Ishikawa (cell line): ENCODE results near the gene CTU1.

Experiments used
- CEBPB ChIP-seq: IDR thresholded peaks from 2 replicates; pipeline ENCODE4 v1.6.1; 2012
- CREB1 ChIP-seq: IDR thresholded peaks from 2 replicates; pipeline ENCODE4 v1.6.1; 2012; ENCODE audit warnings: low read depth
- EGR1 ChIP-seq: IDR thresholded peaks from 2 replicates; pipeline ENCODE4 v1.6.1; 2012
- EP300 ChIP-seq: IDR thresholded peaks from 2 replicates; pipeline ENCODE4 v1.6.1; 2012; ENCODE audit warnings: borderline replicate concordance
- FOXM1 ChIP-seq: IDR thresholded peaks from 2 replicates; pipeline ENCODE4 v1.6.1; 2012; ENCODE audit warnings: low read depth, borderline replicate concordance
- MAX ChIP-seq: IDR thresholded peaks from 2 replicates; pipeline ENCODE4 v1.6.1; 2012
- NFIC ChIP-seq: IDR thresholded peaks from 2 replicates; pipeline ENCODE4 v1.6.1; 2012
- RAD21 ChIP-seq: IDR thresholded peaks from 2 replicates; pipeline ENCODE4 v1.6.1; 2012; ENCODE audit warnings: low read depth
- TAF1 ChIP-seq: IDR thresholded peaks from 2 replicates; pipeline ENCODE4 v1.6.1; 2012; ENCODE audit warnings: low read depth, mild to moderate bottlenecking
- TEAD4 ChIP-seq: IDR thresholded peaks from 2 replicates; pipeline ENCODE4 v1.6.1; 2012
- YY1 ChIP-seq: IDR thresholded peaks from 2 replicates; pipeline ENCODE4 v1.6.1; 2012; ENCODE audit warnings: low read depth
- ZBTB7A ChIP-seq: IDR thresholded peaks from 2 replicates; pipeline ENCODE4 v1.6.1; 2012; ENCODE audit warnings: low read depth
- TF ChIP-seq, protein P1 (sequence below): IDR thresholded peaks from 2 replicates; pipeline ENCODE4 v1.6.1; 2012; ENCODE audit warnings: low read depth, mild to moderate bottlenecking

GRCh38 chr19:51093510-51094345 lies 14.5 kb downstream of the CTU1 start:
- TF ChIP-seq CREB1 (no peak), TAF1 (no peak), NFIC (no peak), MAX (no peak), CEBPB (no peak), FOXM1 (no peak), YY1 (no peak), TEAD4 (no peak), RAD21 (no peak), EP300 (no peak), ZBTB7A (no peak), EGR1 (no peak)
- TF ChIP-seq, protein P1, sequence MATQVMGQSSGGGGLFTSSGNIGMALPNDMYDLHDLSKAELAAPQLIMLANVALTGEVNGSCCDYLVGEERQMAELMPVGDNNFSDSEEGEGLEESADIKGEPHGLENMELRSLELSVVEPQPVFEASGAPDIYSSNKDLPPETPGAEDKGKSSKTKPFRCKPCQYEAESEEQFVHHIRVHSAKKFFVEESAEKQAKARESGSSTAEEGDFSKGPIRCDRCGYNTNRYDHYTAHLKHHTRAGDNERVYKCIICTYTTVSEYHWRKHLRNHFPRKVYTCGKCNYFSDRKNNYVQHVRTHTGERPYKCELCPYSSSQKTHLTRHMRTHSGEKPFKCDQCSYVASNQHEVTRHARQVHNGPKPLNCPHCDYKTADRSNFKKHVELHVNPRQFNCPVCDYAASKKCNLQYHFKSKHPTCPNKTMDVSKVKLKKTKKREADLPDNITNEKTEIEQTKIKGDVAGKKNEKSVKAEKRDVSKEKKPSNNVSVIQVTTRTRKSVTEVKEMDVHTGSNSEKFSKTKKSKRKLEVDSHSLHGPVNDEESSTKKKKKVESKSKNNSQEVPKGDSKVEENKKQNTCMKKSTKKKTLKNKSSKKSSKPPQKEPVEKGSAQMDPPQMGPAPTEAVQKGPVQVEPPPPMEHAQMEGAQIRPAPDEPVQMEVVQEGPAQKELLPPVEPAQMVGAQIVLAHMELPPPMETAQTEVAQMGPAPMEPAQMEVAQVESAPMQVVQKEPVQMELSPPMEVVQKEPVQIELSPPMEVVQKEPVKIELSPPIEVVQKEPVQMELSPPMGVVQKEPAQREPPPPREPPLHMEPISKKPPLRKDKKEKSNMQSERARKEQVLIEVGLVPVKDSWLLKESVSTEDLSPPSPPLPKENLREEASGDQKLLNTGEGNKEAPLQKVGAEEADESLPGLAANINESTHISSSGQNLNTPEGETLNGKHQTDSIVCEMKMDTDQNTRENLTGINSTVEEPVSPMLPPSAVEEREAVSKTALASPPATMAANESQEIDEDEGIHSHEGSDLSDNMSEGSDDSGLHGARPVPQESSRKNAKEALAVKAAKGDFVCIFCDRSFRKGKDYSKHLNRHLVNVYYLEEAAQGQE, result no peak
